BJ (cell line): ENCODE measurements around the gene CCM2. TPM values are rescaled to one million over a fixed set of nuclear protein-coding genes. Genes with fewer than 3 reads are reported as not detected.
A peak's percentile ranks its signal among the peaks of the same experiment; 100 is the strongest.

Experiments used
- CTCF ChIA-PET: fragments of 350-600 bp; formaldehyde crosslinking; extraction: SDS; loops from one replicate; lab custom pipeline; 2021; ENCODE audit warnings: antibody characterized with exemption, inconsistent platforms; lab: Yijun Ruan, JAX
- POLR2A ChIA-PET: fragments of 300-600 bp; sonication (Branson Sonifier 250); formaldehyde crosslinking; extraction: SDS; loops from one replicate; lab custom pipeline; 2021; ENCODE audit warnings: antibody characterized with exemption; lab: Charles Lee
- DNase-seq: peaks from one replicate; pipeline ENCODE4 v3.0.0-alpha.2; 2011; ENCODE audit warnings: low read depth
- H3K27me3 ChIP-seq: 2 replicates; pipeline ENCODE4 v1.6.0; 2011; ENCODE audit warnings: low read length; ENCODE audit not compliant: control insufficient read depth, insufficient read depth
- H3K36me3 ChIP-seq: 2 replicates; pipeline ENCODE4 v1.5.1; 2011; ENCODE audit warnings: low read length; ENCODE audit not compliant: control insufficient read depth, insufficient read depth
- H3K4me3 ChIP-seq: 2 replicates; pipeline ENCODE4 v1.5.1; 2011; ENCODE audit warnings: low read depth, mild to moderate bottlenecking, control low read depth, low read length
- CTCF ChIP-seq: IDR thresholded peaks from 2 replicates; pipeline ENCODE4 v1.5.1; 2011; ENCODE audit warnings: low read depth, mild to moderate bottlenecking, control low read depth, inconsistent platforms, low read length, moderate library complexity; ENCODE audit not compliant: insufficient read depth
- polyA plus RNA-seq: library from polyadenylated mRNA; depleted of rRNA; stranded (reverse); fragments of >200 nt; gene quantifications from 2 replicates; pipeline ENCODE4 v1.2.3, GENCODE V29; 2011

CCM2 gene
- polyA plus RNA-seq, 1 experiment, result 48.2 TPM

GRCh38 chr7:44971902-44972441 is 28.0 kb upstream of the CCM2 start:
- no peak for TF ChIP-seq CTCF
- Histone ChIP-seq H3K4me3 (no peak overlapping the region), H3K36me3 (no peaks in the 10 kb centered on the region), H3K27me3 (no peaks in the 10 kb centered on the region)
- POLR2A ChIA-PET, result no interaction called here
- no peak for DNase-seq
- CTCF ChIA-PET, result interaction anchor here (0.9 to 8.7 kb wide), 5 partner anchors 8 to 164 kb away, joined by 3 to 143 read pairs (median 22); no protein-coding TSS in a partner anchor

- TF ChIP-seq CTCF, result no peak
- no peak overlapping the region for H3K4me3 ChIP-seq
- H3K27me3 ChIP-seq, result no peaks in the 10 kb centered on the region
- CTCF ChIA-PET, result interaction anchor here (0.8 to 8.7 kb wide), 9 partner anchors 8 to 163 kb away, joined by 3 to 143 read pairs (median 11); no protein-coding TSS in a partner anchor
- no peak for DNase-seq
- no peaks in the 10 kb centered on the region for H3K36me3 ChIP-seq
- POLR2A ChIA-PET, result no interaction called here
Measured at GRCh38 chr7:44972562-44972961, 27.4 kb upstream of the CCM2 start.

- Histone ChIP-seq H3K4me3 (no peak overlapping the region), H3K36me3 (no peaks in the 10 kb centered on the region), H3K27me3 (no peaks in the 10 kb centered on the region)
- TF ChIP-seq CTCF, result peak; percentile 73
- ChIA-PET CTCF (interaction anchor here (0.6 to 8.7 kb wide), 23 partner anchors 9 to 1338 kb away, joined by 3 to 143 read pairs (median 4); partner anchors contain the start of genes CCM2 and TBRG4), POLR2A (no interaction called here)
- no peak for DNase-seq
Measured at GRCh38 chr7:44973610-44974401, 26.2 kb upstream of the CCM2 start.

- Histone ChIP-seq H3K4me3 (no peak overlapping the region), H3K27me3 (no peaks in the 10 kb centered on the region), H3K36me3 (no peaks in the 10 kb centered on the region)
- TF ChIP-seq CTCF, result no peak
- no peak for DNase-seq
- ChIA-PET CTCF (interaction anchor here (1.3 to 8.7 kb wide), 11 partner anchors 9 to 285 kb away, joined by 4 to 143 read pairs (median 11); partner anchors contain the start of genes CCM2 and TBRG4), POLR2A (no interaction called here)
Measured at GRCh38 chr7:44974549-44974948, 25.5 kb upstream of the CCM2 start.
